Stimulated activated CD4-positive, alpha-beta T cell treated with anti-CD3 and anti-CD28 coated beads, Interleukin-1b, Interleukin-23, amount 100 ng/mL, for 24 hours (primary cell): ENCODE measurements around the gene RNF112.

Experiments
- DNase-seq, 4 experiments: peaks; one replicate each; pipeline ENCODE4 v3.0.0-alpha.2; 2020; ENCODE audit warnings: low read depth in 4 of 4, low spot score in 1 of 4

The RNF112 gene

GRCh38 chr17:19374136-19374535, 36.9 kb upstream of the RNF112 start:
- no peak for DNase-seq

GRCh38 chr17:19375732-19376131, 35.3 kb upstream of the RNF112 start:
- DNase-seq: no peak

GRCh38 chr17:19376811-19377210, 34.2 kb upstream of the RNF112 start:
- no peak for DNase-seq

GRCh38 chr17:19377602-19378415, 33.2 kb upstream of the RNF112 start:
- peak; percentile 73 to 94 (median 82) for DNase-seq

- DNase-seq: no peak
Observed at GRCh38 chr17:19378416-19379360, 32.3 kb upstream of the RNF112 start, which contains the start of gene MAPK7. Gene MAPK7, plus strand, starts transcription at chr17:19378498. Its CDS starts 403 bp downstream, at chr17:19378901.

GRCh38 chr17:19379361-19380065, 31.5 kb upstream of the RNF112 start:
- DNase-seq: no peak

- no peak for DNase-seq
Observed at GRCh38 chr17:19380481-19381301, 30.3 kb upstream of the RNF112 start.

- DNase-seq: no peak
Observed at GRCh38 chr17:19381361-19381740, 29.7 kb upstream of the RNF112 start.

- DNase-seq: no peak
Observed at GRCh38 chr17:19381741-19382444, 29.1 kb upstream of the RNF112 start.

GRCh38 chr17:19382531-19383444, 28.2 kb upstream of the RNF112 start:
- DNase-seq: no peak

- DNase-seq: no peak
Observed at GRCh38 chr17:19383681-19384470, 27.2 kb upstream of the RNF112 start.

- DNase-seq: no peak
Observed at GRCh38 chr17:19384723-19385391, 26.2 kb upstream of the RNF112 start.

- DNase-seq: no peak
Observed at GRCh38 chr17:19385521-19385983, 25.5 kb upstream of the RNF112 start.

GRCh38 chr17:19386051-19386929, 24.7 kb upstream of the RNF112 start:
- DNase-seq: no peak

GRCh38 chr17:19386974-19387920, 23.8 kb upstream of the RNF112 start, which contains the start of gene MFAP4:
Gene MFAP4, minus strand, starts transcription at chr17:19387190. Its CDS starts 35 bp downstream, at chr17:19387155.
- DNase-seq: no peak
